HG02852 (cell line): ENCODE results near the gene DGCR8.

Source experiments
- ATAC-seq: cut with Tn5 transposase; IDR thresholded peaks from one replicate; pipeline ENCODE4 v1.9.1; 2021; ENCODE audit warnings: mild to moderate bottlenecking, moderate library complexity; ENCODE audit not compliant: unreplicated experiment

Gene DGCR8

GRCh38 chr22:20052309-20053259 lies 27.5 kb upstream of the DGCR8 start:
- ATAC-seq, result no peak

- ATAC-seq, result no peak
Observed at GRCh38 chr22:20053407-20054033, 26.5 kb upstream of the DGCR8 start.

- ATAC-seq, result no peak
Observed at GRCh38 chr22:20054034-20054427, 26.0 kb upstream of the DGCR8 start.

GRCh38 chr22:20054485-20054884 lies 25.6 kb upstream of the DGCR8 start:
- ATAC-seq, result no peak

GRCh38 chr22:20055144-20055543 lies 24.9 kb upstream of the DGCR8 start:
- no peak for ATAC-seq

DNA sequence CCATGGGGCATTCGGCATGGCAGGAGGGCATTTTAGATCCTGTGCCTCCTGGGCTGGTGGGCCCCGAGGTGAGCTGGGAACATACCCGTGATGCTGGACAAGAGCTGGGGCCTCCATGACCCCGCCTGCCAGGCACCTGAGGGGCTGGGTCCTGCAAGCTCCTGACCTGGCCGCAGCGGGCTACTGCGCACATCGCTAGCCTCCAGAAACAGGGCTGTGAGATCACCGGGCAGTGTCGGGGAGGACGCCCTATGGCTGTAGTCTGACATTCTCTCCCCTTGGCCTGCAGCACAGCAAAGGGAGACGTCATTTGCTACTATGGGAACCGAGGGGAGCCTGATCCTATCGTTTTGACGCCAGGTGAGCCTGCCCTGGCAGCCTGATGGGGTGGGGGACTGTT lies 24.4 kb upstream of the DGCR8 start:
- no peak for ATAC-seq

GRCh38 chr22:20056161-20056560 lies 23.9 kb upstream of the DGCR8 start:
- no peak for ATAC-seq

DNA sequence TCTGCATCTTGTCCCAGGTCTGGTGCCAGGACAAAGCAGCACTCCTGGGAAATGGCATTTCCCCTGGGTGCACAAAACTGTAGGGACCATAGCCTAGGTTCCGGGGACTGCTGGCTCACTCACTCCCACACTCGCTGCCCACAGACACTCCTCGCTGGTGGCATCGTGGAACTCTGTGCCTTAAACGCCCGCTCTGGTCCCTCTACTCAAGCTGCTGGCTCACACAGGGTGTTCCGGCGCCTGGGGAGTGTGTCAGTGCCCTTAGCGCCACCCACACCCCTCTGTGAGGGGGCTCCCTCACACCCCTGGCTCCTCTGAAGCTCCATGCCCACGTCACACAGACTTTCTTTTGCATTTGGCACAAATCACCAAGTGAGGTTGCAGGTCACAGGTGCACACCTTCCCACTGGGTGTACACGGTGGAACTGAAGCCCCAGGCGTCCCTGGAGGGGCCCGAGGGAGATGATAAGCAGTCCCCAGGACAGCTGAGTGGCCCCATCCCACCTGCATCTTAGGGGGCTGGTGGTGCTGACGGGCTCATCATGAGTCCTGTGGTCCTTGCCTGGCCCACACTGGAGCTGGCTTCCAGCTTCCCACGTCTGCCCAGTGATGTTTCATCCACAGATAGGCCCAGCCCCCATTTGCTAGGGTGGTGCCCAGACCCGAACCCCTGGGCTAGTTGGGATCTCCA lies 23.2 kb upstream of the DGCR8 start:
- ATAC-seq, result no peak

- ATAC-seq, result no peak
Observed at GRCh38 chr22:20057596-20058268, 22.3 kb upstream of the DGCR8 start.

DNA sequence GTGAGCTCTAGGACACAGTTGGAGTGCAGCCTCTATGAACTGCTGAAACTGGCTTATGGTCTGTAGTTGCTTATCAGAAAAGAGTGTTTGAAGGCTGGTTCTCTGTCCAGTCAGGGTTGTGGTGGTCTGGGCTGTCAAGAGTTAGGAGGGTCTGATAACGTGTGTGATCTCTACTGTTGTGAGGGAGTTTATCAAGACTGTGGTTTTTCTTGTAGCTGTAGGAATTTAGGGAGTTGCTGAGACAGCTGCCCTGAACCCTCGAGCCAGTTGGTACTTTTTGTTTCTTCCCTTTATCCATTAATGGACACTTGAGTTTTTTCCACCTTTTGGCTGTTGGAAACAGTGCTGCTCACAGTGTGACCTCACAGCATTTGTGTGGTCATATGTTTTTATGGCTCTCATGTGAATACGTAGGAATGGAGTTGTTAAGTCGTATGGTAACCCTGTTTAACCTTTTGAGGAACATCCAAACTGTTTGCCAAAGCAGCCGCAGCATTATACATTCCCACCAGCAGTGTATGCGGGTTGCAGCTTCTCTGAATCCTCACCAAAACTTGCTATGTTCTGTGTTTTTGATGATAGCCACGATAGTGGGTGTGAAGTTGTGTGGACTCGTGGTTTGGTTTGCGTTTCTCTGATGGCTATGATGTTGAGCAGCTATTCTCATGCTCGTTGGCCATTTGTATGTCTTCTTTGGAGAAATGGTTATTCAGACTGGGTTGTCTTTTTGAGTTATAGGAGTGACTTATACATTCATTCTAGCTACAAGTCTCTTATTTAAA lies 20.9 kb upstream of the DGCR8 start:
- ATAC-seq, result no peak

- ATAC-seq, result no peak
Observed at GRCh38 chr22:20060700-20061480, 19.2 kb upstream of the DGCR8 start.

- ATAC-seq, result no peak
Observed at GRCh38 chr22:20061481-20061861, 18.6 kb upstream of the DGCR8 start.

GRCh38 chr22:20062043-20062765 lies 17.8 kb upstream of the DGCR8 start:
- no peak for ATAC-seq

- ATAC-seq, result no peak
Observed at GRCh38 chr22:20062766-20063083, 17.3 kb upstream of the DGCR8 start.

- ATAC-seq, result no peak
Observed at GRCh38 chr22:20063271-20064139, 16.5 kb upstream of the DGCR8 start.

DNA sequence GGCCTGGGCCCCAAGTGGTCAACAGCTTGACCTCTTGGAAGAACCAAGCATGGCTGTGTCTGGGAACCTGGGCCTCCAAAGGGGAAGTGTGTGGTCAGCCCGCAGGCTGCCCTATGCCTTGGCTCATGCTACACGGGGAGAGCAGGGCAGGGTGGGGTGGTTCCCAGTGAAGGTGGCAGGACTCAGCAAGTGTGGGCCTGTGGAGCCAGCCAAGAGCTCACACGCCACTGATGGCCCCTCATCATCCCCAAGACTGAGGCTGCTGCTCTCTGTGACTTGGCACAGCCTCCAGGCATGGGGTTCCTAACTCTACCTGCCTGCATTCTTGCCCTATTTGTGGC lies 15.9 kb upstream of the DGCR8 start:
- ATAC-seq, result no peak

DNA sequence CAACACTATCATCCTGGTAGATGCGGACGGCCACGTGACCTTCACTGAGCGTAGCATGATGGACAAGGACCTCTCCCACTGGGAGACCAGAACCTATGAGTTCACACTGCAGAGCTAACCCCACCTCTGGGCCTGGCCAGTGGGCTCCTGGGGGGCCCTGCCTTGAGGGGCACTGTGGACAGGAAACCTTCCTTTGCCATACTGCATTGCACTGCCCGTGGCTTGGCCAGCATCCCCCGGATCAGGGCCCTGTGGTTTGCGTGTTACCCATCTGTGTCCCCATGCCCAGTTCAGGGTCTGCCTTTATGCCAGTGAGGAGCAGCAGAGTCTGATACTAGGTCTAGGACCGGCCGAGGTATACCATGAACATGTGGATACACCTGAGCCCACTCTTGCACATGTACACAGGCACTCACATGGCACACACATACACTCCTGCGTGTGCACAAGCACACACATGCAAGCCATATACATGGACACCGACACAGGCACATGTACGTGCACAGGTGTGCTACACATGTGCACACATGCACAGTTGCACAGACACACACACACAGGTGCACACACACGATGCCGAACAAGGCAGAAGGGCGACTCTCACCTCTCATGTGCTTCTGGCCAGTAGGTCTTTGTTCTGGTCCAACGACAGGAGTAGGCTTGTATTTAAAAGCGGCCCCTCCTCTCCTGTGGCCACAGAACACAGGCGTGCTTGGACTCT lies 15.3 kb upstream of the DGCR8 start:
- ATAC-seq, result no peak
